GM12878 (cell line): Measurements from ENCODE around the gene PMP22.

ENCODE experiments used
- CREM ChIP-seq: IDR thresholded peaks from 2 replicates; pipeline ENCODE4 v1.6.1; 2014; ENCODE audit warnings: antibody characterized with exemption, low read depth
- ELK1 ChIP-seq: IDR thresholded peaks from 2 replicates; pipeline ENCODE4 v1.6.1; 2012; ENCODE audit warnings: low read depth, low read length, improper control_type of control experiment
- EP300 ChIP-seq, 2 experiments: fragments of 150-350 bp in 1 of 2; IDR thresholded peaks; 2 replicates each; pipeline ENCODE4 v1.6.1; 2011 to 2012; ENCODE audit warnings: low read depth in 2 of 2, low read length in 2 of 2, borderline replicate concordance in 1 of 2, improper control_type of control experiment in 1 of 2, inconsistent platforms in 1 of 2; ENCODE audit not compliant: control insufficient read depth in 1 of 2
- MYC ChIP-seq: IDR thresholded peaks from 2 replicates; pipeline ENCODE4 v1.6.1; 2011; ENCODE audit warnings: mild to moderate bottlenecking, low read length, moderate library complexity, inconsistent platforms; ENCODE audit not compliant: insufficient read depth, insufficient replicate concordance, insufficient read length, severe bottlenecking
- NKRF ChIP-seq: fragments of 450-650 bp; conservative IDR thresholded peaks from 2 replicates; pipeline ENCODE4 v1.6.1; 2017; ENCODE audit warnings: mild to moderate bottlenecking, moderate library complexity
- POLR2A ChIP-seq: IDR thresholded peaks from 2 replicates; pipeline ENCODE4 v1.6.1; 2011; ENCODE audit warnings: low read depth, mild to moderate bottlenecking, low read length

- no peak for TF ChIP-seq MYC
- no peak for TF ChIP-seq POLR2A
- TF ChIP-seq EP300 (IDR thresholded peaks at IDR 0.05; ENCODE audit: borderline replicate concordance in 1 of 2, control insufficient read depth in 1 of 2, low read depth in 2 of 2, low read length in 2 of 2), result no peak
- no peak for TF ChIP-seq ELK1
- no peak for TF ChIP-seq CREM
- no peak for TF ChIP-seq NKRF
These were observed 33.1 kb downstream of the PMP22 start for GRCh38 chr17:15231851-15232516.
